Measurements from ENCODE around the gene DDB1.

Gene DDB1

GRCh38 chr11:61342207-61342803, 9.4 kb upstream of the DDB1 start:
- Histone ChIP-seq H4K20me1 (ENCODE audit: insufficient read depth, low read length) (no peaks in the 10 kb centered on the region), H3K4me1 (ENCODE audit: insufficient read depth, low read length, severe bottlenecking) (no peaks in the 10 kb centered on the region), H3F3A (ENCODE audit: insufficient read depth, low read length) (no peaks in the 10 kb centered on the region; the same call in 1 of the 2 replicates), H3K27me3 (ENCODE audit: insufficient read depth, low read length) (no peaks in the 10 kb centered on the region), H3K9me2 (ENCODE audit: low read depth, low read length) (no peaks in the 10 kb centered on the region), H3K9me3 (ENCODE audit: low read length) (no peaks in the 10 kb centered on the region), H3K36me3 (ENCODE audit: insufficient read depth, low read length) (peaks cover 59% of the 10 kb centered on the region), H3K9ac (ENCODE audit: low read length) (no peak overlapping the region), H3K4me3 (ENCODE audit: low read depth, low read length, poor library complexity, severe bottlenecking) (no peak overlapping the region), H2AFZ (ENCODE audit: low read length) (no peak overlapping the region), H3K27ac (ENCODE audit: low read depth, low read length, poor library complexity, severe bottlenecking) (no peak overlapping the region), H3K4me2 (ENCODE audit: low read length) (no peak overlapping the region), H3K79me2 (ENCODE audit: insufficient read depth, low read length) (no peaks in the 10 kb centered on the region)
- TF ChIP-seq EZH2 (IDR thresholded peaks at IDR 0.05; ENCODE audit: borderline replicate concordance, low read length), result no peak
- no peak for TF ChIP-seq CTCF (IDR thresholded peaks at IDR 0.05; ENCODE audit: low read length)

GRCh38 chr11:61341706-61342105, 8.8 kb upstream of the DDB1 start:
- H3K27ac ChIP-seq (ENCODE audit: low read depth, low read length, poor library complexity, severe bottlenecking), result no peak overlapping the region
- no peak overlapping the region for H3K9ac ChIP-seq (ENCODE audit: low read length)
- peaks cover 1% of the 10 kb centered on the region for H3K4me1 ChIP-seq (ENCODE audit: insufficient read depth, low read length, severe bottlenecking)
- H2AFZ ChIP-seq (ENCODE audit: low read length), result no peak overlapping the region
- no peak overlapping the region for H3K4me2 ChIP-seq (ENCODE audit: low read length)
- H3K9me2 ChIP-seq (ENCODE audit: low read depth, low read length), result no peaks in the 10 kb centered on the region
- H3K36me3 ChIP-seq (ENCODE audit: insufficient read depth, low read length), result peaks cover 53% of the 10 kb centered on the region
- no peaks in the 10 kb centered on the region; the same call in 1 of the 2 replicates for H3F3A ChIP-seq (ENCODE audit: insufficient read depth, low read length)
- H3K4me3 ChIP-seq (ENCODE audit: low read depth, low read length, poor library complexity, severe bottlenecking), result no peak overlapping the region
- no peaks in the 10 kb centered on the region for H3K79me2 ChIP-seq (ENCODE audit: insufficient read depth, low read length)
- no peak for TF ChIP-seq CTCF (IDR thresholded peaks at IDR 0.05; ENCODE audit: low read length)
- H3K9me3 ChIP-seq (ENCODE audit: low read length), result no peaks in the 10 kb centered on the region
- no peaks in the 10 kb centered on the region for H4K20me1 ChIP-seq (ENCODE audit: insufficient read depth, low read length)
- no peaks in the 10 kb centered on the region for H3K27me3 ChIP-seq (ENCODE audit: insufficient read depth, low read length)

- peaks cover 46% of the 10 kb centered on the region for H3K36me3 ChIP-seq (ENCODE audit: insufficient read depth, low read length)
- H3K4me2 ChIP-seq (ENCODE audit: low read length), result no peak overlapping the region
- no peak overlapping the region for H2AFZ ChIP-seq (ENCODE audit: low read length)
- peaks cover 9% of the 10 kb centered on the region for H3K4me1 ChIP-seq (ENCODE audit: insufficient read depth, low read length, severe bottlenecking)
- no peaks in the 10 kb centered on the region for H4K20me1 ChIP-seq (ENCODE audit: insufficient read depth, low read length)
- H3K9me2 ChIP-seq (ENCODE audit: low read depth, low read length), result no peaks in the 10 kb centered on the region
- no peak overlapping the region for H3K9ac ChIP-seq (ENCODE audit: low read length)
- H3F3A ChIP-seq (ENCODE audit: insufficient read depth, low read length), result no peaks in the 10 kb centered on the region; the same call in 1 of the 2 replicates
- no peak overlapping the region for H3K27ac ChIP-seq (ENCODE audit: low read depth, low read length, poor library complexity, severe bottlenecking)
- H3K79me2 ChIP-seq (ENCODE audit: insufficient read depth, low read length), result no peaks in the 10 kb centered on the region
- no peaks in the 10 kb centered on the region for H3K9me3 ChIP-seq (ENCODE audit: low read length)
- H3K4me3 ChIP-seq (ENCODE audit: low read depth, low read length, poor library complexity, severe bottlenecking), result no peak overlapping the region
- no peaks in the 10 kb centered on the region for H3K27me3 ChIP-seq (ENCODE audit: insufficient read depth, low read length)
- TF ChIP-seq CTCF (IDR thresholded peaks at IDR 0.05; ENCODE audit: low read length) (no peak), EZH2 (IDR thresholded peaks at IDR 0.05; ENCODE audit: borderline replicate concordance, low read length) (no peak)
Observed at GRCh38 chr11:61340979-61341378, 8.1 kb upstream of the DDB1 start.

Data from OCI-LY1 (cell line).